HepG2 (cell line): ENCODE results near the gene ITPRIP. TPM values are rescaled to one million over a fixed set of nuclear protein-coding genes. Genes with fewer than 3 reads are reported as not detected.
A peak's percentile ranks its signal among the peaks of the same experiment; 100 is the strongest.

Experiments
- ATAC-seq: fragments of 200-7000 bp; cut with Tn5 transposase; 3 replicates; pipeline ENCODE4 v1.9.1; 2020; ENCODE audit warnings: mild to moderate bottlenecking, moderate library complexity
- BruUV-seq: library from RNA; stranded (reverse); fragments of 400-500 nt; replicated peaks from 2 replicates; lab custom pipeline; 2021; lab: Mats Ljungman, UMichigan
- CTCF ChIA-PET: fragments of 300-600 bp; formaldehyde crosslinking; extraction: SDS; loops from one replicate; lab custom pipeline; 2021; ENCODE audit warnings: low total read pairs, inconsistent platforms, low intra/inter-chr PET ratio; lab: Yijun Ruan, JAX
- POLR2A ChIA-PET: fragments of 350-600 bp; sonication (Branson Sonifier 250); formaldehyde crosslinking; loops from one replicate; lab custom pipeline; 2020; ENCODE audit warnings: antibody characterized with exemption, inconsistent platforms; lab: Yijun Ruan, JAX
- DNase-seq: peaks from one replicate; pipeline ENCODE4 v3.0.0-alpha.2; 2015; ENCODE audit warnings: low spot score
- FAIRE-seq: peaks from 3 replicates; lab custom pipeline; 2011; peaks lifted over from hg19 to GRCh38; lab: Jason Lieb, UNC
- H2AFZ ChIP-seq: one replicate; pipeline ENCODE4 v1.6.1; 2011; ENCODE audit warnings: low read length, inconsistent platforms
- H3K27ac ChIP-seq: fragments of 300-600 bp; 3 replicates; pipeline ENCODE4 v1.8.0; 2011; ENCODE audit warnings: mixed run types, mild to moderate bottlenecking, mixed read lengths, low read length, inconsistent platforms; ENCODE audit not compliant: insufficient read depth; ENCODE audit errors: extremely low read length
- H3K27me3 ChIP-seq, 2 experiments: fragments of 200-600 bp in 1 of 2; 2 replicates in 1 of 2; 3 replicates in 1 of 2; pipeline versions ENCODE4 v1.6.0 to v1.8.0; 2011; ENCODE audit warnings: low read length in 2 of 2, mild to moderate bottlenecking in 2 of 2, moderate library complexity in 2 of 2, inconsistent platforms in 1 of 2; ENCODE audit not compliant: insufficient read depth in 2 of 2, control insufficient read depth in 1 of 2
- H3K36me3 ChIP-seq, 2 experiments: fragments of 200-600 bp in 1 of 2; replicated peaks in 1 of 2; 2 replicates in 1 of 2; 3 replicates in 1 of 2; pipeline versions ENCODE4 v1.5.1 to v1.8.0; 2011; ENCODE audit warnings: low read length in 2 of 2, inconsistent platforms in 1 of 2; ENCODE audit not compliant: insufficient read depth in 2 of 2, control insufficient read depth in 1 of 2
- H3K4me1 ChIP-seq: 2 replicates; pipeline ENCODE4 v1.5.1; 2012; ENCODE audit warnings: low read length, inconsistent platforms; ENCODE audit not compliant: insufficient read depth
- H3K4me2 ChIP-seq: 2 replicates; pipeline ENCODE4 v1.6.0; 2011; ENCODE audit warnings: low read depth, low read length, inconsistent platforms
- H3K4me3 ChIP-seq, 3 experiments: fragments of 200-600 bp in 1 of 3; sonication (generic), shearing (Covaris generic) in 1 of 3; replicated peaks in 1 of 3; 2 replicates each; pipeline ENCODE4 v1.5.1; 2011 to 2016; ENCODE audit warnings: low read length in 3 of 3, inconsistent platforms in 2 of 3, low read depth in 2 of 3, mild to moderate bottlenecking in 2 of 3, control low read depth in 1 of 3, mixed read lengths in 1 of 3; ENCODE audit not compliant: insufficient read depth in 1 of 3
- H3K79me2 ChIP-seq: one replicate; pipeline ENCODE4 v1.6.1; 2011; ENCODE audit warnings: low read length, inconsistent platforms; ENCODE audit not compliant: insufficient read depth
- H3K9ac ChIP-seq: 2 replicates; pipeline ENCODE4 v1.6.0; 2011; ENCODE audit warnings: mild to moderate bottlenecking, low read depth, low read length, inconsistent platforms; ENCODE audit not compliant: insufficient read depth
- H3K9me3 ChIP-seq: 2 replicates; pipeline ENCODE4 v1.5.1; 2012; ENCODE audit warnings: mild to moderate bottlenecking, low read length
- H4K20me1 ChIP-seq: 2 replicates; pipeline ENCODE4 v1.6.0; 2011; ENCODE audit warnings: inconsistent platforms, mild to moderate bottlenecking, low read length, moderate library complexity; ENCODE audit not compliant: insufficient read depth
- HIVEP1 ChIP-seq: sonication (generic); formaldehyde crosslinking; IDR thresholded peaks from 2 replicates; pipeline ENCODE4 v1.4.0; 2020; ENCODE audit warnings: mild to moderate bottlenecking, missing genetic modification reagents
- HNRNPL ChIP-seq: fragments of 200-400 bp; formaldehyde crosslinking; IDR thresholded peaks from 2 replicates; pipeline ENCODE4 v1.6.1; 2017; ENCODE audit warnings: mild to moderate bottlenecking, low read depth, low read length
- IRX3 ChIP-seq: sonication (generic); formaldehyde crosslinking; IDR thresholded peaks from 2 replicates; pipeline ENCODE4 v1.8.1; 2023; ENCODE audit warnings: mild to moderate bottlenecking, low read depth, missing genetic modification reagents, borderline replicate concordance
- KAT8 ChIP-seq: IDR thresholded peaks from 2 replicates; pipeline ENCODE4 v1.6.1; 2016; ENCODE audit warnings: missing genetic modification reagents, missing compliant biosample characterization
- NONO ChIP-seq, 2 experiments: fragments of 450-650 bp in 1 of 2; sonication (generic) in 1 of 2; formaldehyde crosslinking in 1 of 2; IDR thresholded peaks in 1 of 2; conservative IDR thresholded peaks in 1 of 2; 2 replicates each; pipeline versions ENCODE4 v1.6.1 to v1.8.0; 2017 to 2022; ENCODE audit warnings: mild to moderate bottlenecking in 1 of 2, missing genetic modification reagents in 1 of 2, moderate library complexity in 1 of 2
- RAD21 ChIP-seq: fragments of 450-650 bp; formaldehyde crosslinking; IDR thresholded peaks from 2 replicates; pipeline ENCODE4 v1.5.0; 2020; ENCODE audit warnings: mild to moderate bottlenecking
- RAD51 ChIP-seq: fragments of 450-650 bp; IDR thresholded peaks from 2 replicates; pipeline ENCODE4 v1.6.1; 2016; ENCODE audit warnings: borderline replicate concordance
- RXRB ChIP-seq: IDR thresholded peaks from 2 replicates; pipeline ENCODE4 v1.6.1; 2016; ENCODE audit warnings: borderline replicate concordance, missing genetic modification reagents, missing compliant biosample characterization
- SALL1 ChIP-seq: sonication (generic); formaldehyde crosslinking; IDR thresholded peaks from 2 replicates; pipeline ENCODE4 v1.8.0; 2022; ENCODE audit warnings: mild to moderate bottlenecking, missing genetic modification reagents
- SKI ChIP-seq: fragments of 450-650 bp; IDR thresholded peaks from one replicate; pipeline ENCODE4 v1.6.1; 2018; ENCODE audit warnings: mild to moderate bottlenecking; ENCODE audit not compliant: partially characterized antibody
- SP1 ChIP-seq, 2 experiments: fragments of 450-650 bp in 1 of 2; sonication (generic) in 1 of 2; formaldehyde crosslinking in 1 of 2; IDR thresholded peaks; 2 replicates each; pipeline versions ENCODE4 v1.4.0 to v1.6.1; 2016 to 2020; ENCODE audit warnings: missing genetic modification reagents in 1 of 2
- ZNF615 ChIP-seq: sonication (generic); formaldehyde crosslinking; IDR thresholded peaks from 2 replicates; pipeline ENCODE4 v1.5.0; 2020; ENCODE audit warnings: mild to moderate bottlenecking, missing genetic modification reagents, borderline replicate concordance
- ZNF768 ChIP-seq: sonication (generic); formaldehyde crosslinking; IDR thresholded peaks from 2 replicates; pipeline ENCODE4 v1.4.0; 2020; ENCODE audit warnings: missing genetic modification reagents
- ZNF816 ChIP-seq: sonication (generic); formaldehyde crosslinking; IDR thresholded peaks from 2 replicates; pipeline ENCODE4 v1.8.0; 2022; ENCODE audit warnings: missing genetic modification reagents, mild to moderate bottlenecking, borderline replicate concordance
- WGBS: methylation state at CpG from one replicate; pipeline ENCODE4 v1.1.6; 2017; ENCODE audit warnings: low lambda C conversion rate; 5-methylcytosine and 5-hydroxymethylcytosine counted together
- in situ Hi-C: cut with HindIII; loops from 2 replicates; pipeline ENCODE4 v1.10.0; 2017; ENCODE audit warnings: low pct_unique_long_range_greater_than_20kb; ENCODE audit not compliant: extremely low pct_ligation_motif_present
- intact Hi-C: fragments of 100-400 bp; cut with micrococcal nuclease; formaldehyde crosslinking; loops from one replicate; pipeline ENCODE4 v1.10.0; 2022; ENCODE audit not compliant: unreplicated experiment
- polyA plus RNA-seq, 8 experiments: library from polyadenylated mRNA; depleted of rRNA in 3 of 8; stranded (reverse) in 7 of 8; unstranded in 1 of 8; fragments of >200 nt; fragmentation: Illumina TruSeq in 4 of 8; extraction: Trizol in 4 of 8; gene quantifications; 2 replicates each; pipeline versions ENCODE4 v1.2.1 to v1.2.3, GENCODE V29; 2011 to 2016; ENCODE audit warnings: low read depth in 4 of 8, missing spikeins in 1 of 8, mixed read lengths in 1 of 8; ENCODE audit not compliant: insufficient read depth in 1 of 8
- total RNA-seq, 5 experiments: library from RNA; depleted of rRNA; stranded (reverse); fragments of >200 nt; fragmentation: Illumina TruSeq; extraction: Trizol; gene quantifications; 2 replicates each; pipeline ENCODE4 v1.2.3, GENCODE V29; 2016; ENCODE audit warnings: low read depth in 1 of 5
- TF ChIP-seq, protein P1 (sequence below), 2 experiments: sonication (generic) in 1 of 2; formaldehyde crosslinking in 1 of 2; IDR thresholded peaks; 2 replicates each; pipeline versions ENCODE4 v1.6.1 to v1.9.0; 2014 to 2022; ENCODE audit warnings: antibody characterized with exemption in 1 of 2, borderline replicate concordance in 1 of 2, inconsistent platforms in 1 of 2, low read depth in 1 of 2, missing genetic modification reagents in 1 of 2
- TF ChIP-seq, protein P2 (sequence below): sonication (generic); formaldehyde crosslinking; IDR thresholded peaks from 2 replicates; pipeline ENCODE4 v1.5.0; 2020; ENCODE audit warnings: missing genetic modification reagents

The ITPRIP gene
- total and polyA plus RNA-seq, 2 of the 13 experiments (the other 11 are each of a cell fraction or from before 2014, with no cell fraction given) = 1.00 to 2.8 TPM

DNA sequence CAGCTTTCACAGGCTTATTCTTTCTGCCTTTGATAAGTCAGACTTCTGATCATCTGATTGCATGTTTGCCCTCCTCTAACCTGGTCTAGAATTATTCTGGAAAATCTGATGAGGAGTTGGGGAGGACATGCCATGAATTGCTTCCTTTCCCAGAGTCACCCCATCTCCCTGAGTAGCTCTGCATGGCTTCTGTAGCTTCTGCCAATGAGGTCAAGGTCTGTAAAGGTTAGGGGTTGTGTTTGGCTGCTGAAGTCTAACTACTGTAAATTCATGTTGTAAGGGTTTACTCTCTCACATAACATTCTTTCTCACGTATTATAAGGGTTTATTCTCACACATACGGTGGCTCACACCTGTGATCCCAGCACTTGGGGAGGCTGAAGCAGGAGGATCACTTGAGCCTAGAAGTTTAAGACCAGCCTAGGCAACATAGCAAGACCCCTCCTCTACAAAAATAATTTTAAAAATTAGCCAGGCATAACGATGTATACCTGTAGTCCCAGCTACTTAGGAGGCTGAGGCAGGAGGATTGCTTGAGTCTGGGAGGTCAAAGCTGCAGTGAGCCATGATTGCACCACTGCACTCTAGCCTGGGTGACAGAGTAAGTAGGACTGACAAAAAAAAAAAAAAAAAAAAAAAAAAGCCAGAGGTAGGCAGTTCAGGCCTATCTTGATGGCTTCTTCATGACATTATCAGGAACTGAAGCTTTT, 58.6 kb downstream of the ITPRIP start:
- no peaks in the 10 kb centered on the region for H3K36me3 ChIP-seq
- ChIA-PET POLR2A (interaction anchor here (0.7 to 1.0 kb wide), 3 partner anchors 8 to 58 kb away, joined by 3 to 4 read pairs (median 4); partner anchors contain the start of gene ITPRIP), CTCF (interaction anchor here (3.5 kb wide), 1 partner anchor 11 kb away, joined by 10 read pairs; no protein-coding TSS in a partner anchor)
- H3K27ac ChIP-seq = peak overlapping the region; percentile 53
- H3K79me2 ChIP-seq = no peaks in the 10 kb centered on the region
- H4K20me1 ChIP-seq = no peaks in the 10 kb centered on the region
- H3K4me1 ChIP-seq = peaks cover 94% of the 10 kb centered on the region
- intact Hi-C loops = no loop called here
- DNase-seq (peak; percentile 53), FAIRE-seq (peak; percentile 53), ATAC-seq (peak; percentile 38)
- H3K9ac ChIP-seq = no peak overlapping the region
- H2AFZ ChIP-seq = no peak overlapping the region
- no TSS peak for BruUV-seq
- no peak overlapping the region for H3K4me3 ChIP-seq
- H3K4me2 ChIP-seq = peak overlapping the region; percentile 37; the same call in 1 of the 2 replicates
- in situ Hi-C loops = no loop called here
- 46% methylated on average over 3 of the region's 3 CpGs for WGBS
- no peaks in the 10 kb centered on the region for H3K9me3 ChIP-seq
- no peaks in the 10 kb centered on the region for H3K27me3 ChIP-seq
- no peak for TF ChIP-seq IRX3 (CRISPR knock-in tag)
- TF ChIP-seq ZNF816 (CRISPR knock-in tag) = no peak
- TF ChIP-seq HIVEP1 (CRISPR knock-in tag) = no peak
- TF ChIP-seq RXRB (CRISPR knock-in tag) = peak; percentile 77
- TF ChIP-seq ZNF615 (CRISPR knock-in tag) = no peak
- TF ChIP-seq SKI = no peak
- TF ChIP-seq RAD51 = no peak
- no peak for TF ChIP-seq HNRNPL
- TF ChIP-seq, protein P1, sequence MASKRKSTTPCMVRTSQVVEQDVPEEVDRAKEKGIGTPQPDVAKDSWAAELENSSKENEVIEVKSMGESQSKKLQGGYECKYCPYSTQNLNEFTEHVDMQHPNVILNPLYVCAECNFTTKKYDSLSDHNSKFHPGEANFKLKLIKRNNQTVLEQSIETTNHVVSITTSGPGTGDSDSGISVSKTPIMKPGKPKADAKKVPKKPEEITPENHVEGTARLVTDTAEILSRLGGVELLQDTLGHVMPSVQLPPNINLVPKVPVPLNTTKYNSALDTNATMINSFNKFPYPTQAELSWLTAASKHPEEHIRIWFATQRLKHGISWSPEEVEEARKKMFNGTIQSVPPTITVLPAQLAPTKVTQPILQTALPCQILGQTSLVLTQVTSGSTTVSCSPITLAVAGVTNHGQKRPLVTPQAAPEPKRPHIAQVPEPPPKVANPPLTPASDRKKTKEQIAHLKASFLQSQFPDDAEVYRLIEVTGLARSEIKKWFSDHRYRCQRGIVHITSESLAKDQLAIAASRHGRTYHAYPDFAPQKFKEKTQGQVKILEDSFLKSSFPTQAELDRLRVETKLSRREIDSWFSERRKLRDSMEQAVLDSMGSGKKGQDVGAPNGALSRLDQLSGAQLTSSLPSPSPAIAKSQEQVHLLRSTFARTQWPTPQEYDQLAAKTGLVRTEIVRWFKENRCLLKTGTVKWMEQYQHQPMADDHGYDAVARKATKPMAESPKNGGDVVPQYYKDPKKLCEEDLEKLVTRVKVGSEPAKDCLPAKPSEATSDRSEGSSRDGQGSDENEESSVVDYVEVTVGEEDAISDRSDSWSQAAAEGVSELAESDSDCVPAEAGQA (IDR thresholded peaks at IDR 0.05; ENCODE audit: low read depth) = no peak
- TF ChIP-seq, protein P1 (CRISPR knock-in tag; IDR thresholded peaks at IDR 0.05; ENCODE audit: borderline replicate concordance) = no peak
- TF ChIP-seq, protein P2, sequence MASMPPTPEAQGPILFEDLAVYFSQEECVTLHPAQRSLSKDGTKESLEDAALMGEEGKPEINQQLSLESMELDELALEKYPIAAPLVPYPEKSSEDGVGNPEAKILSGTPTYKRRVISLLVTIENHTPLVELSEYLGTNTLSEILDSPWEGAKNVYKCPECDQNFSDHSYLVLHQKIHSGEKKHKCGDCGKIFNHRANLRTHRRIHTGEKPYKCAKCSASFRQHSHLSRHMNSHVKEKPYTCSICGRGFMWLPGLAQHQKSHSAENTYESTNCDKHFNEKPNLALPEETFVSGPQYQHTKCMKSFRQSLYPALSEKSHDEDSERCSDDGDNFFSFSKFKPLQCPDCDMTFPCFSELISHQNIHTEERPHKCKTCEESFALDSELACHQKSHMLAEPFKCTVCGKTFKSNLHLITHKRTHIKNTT (CRISPR knock-in tag) = no peak
- TF ChIP-seq SALL1 (CRISPR knock-in tag) = peak; percentile 40; the same call in 1 of the 2 replicates
- no peak for TF ChIP-seq KAT8 (CRISPR knock-in tag)
- TF ChIP-seq ZNF768 (CRISPR knock-in tag) = no peak
- TF ChIP-seq SP1 (IDR thresholded peaks at IDR 0.05) = no peak
- TF ChIP-seq SP1 (CRISPR knock-in tag; IDR thresholded peaks at IDR 0.05) = no peak
- TF ChIP-seq NONO (IDR thresholded peaks at IDR 0.05) = no peak
- no peak for TF ChIP-seq NONO (CRISPR knock-in tag; conservative IDR thresholded peaks at IDR 0.05)
- TF ChIP-seq RAD21 (CRISPR knock-in tag) = no peak
